ENCODE results near the gene FBXL4.

Gene FBXL4

GRCh38 chr6:98945311-98946115, 2.2 kb downstream of the FBXL4 start:
- peaks cover 18% of the 10 kb centered on the region for H3K4me1 Mint-ChIP-seq
- peaks cover 5% of the 10 kb centered on the region for H3K27me3 Mint-ChIP-seq (ENCODE audit: low read depth, poor library complexity)
- TF ChIP-seq CTCF (IDR thresholded peaks at IDR 0.05): no peak
- peaks cover 50% of the 10 kb centered on the region for H3K36me3 Mint-ChIP-seq (ENCODE audit: low read depth)
- peak overlapping the region; percentile 93 for H3K4me3 Mint-ChIP-seq
- H3K27ac Mint-ChIP-seq: no peak overlapping the region
- peaks cover 60% of the 10 kb centered on the region for H3K9me3 Mint-ChIP-seq
- no peak for DNase-seq

GRCh38 chr6:98944598-98945081, 3.1 kb downstream of the FBXL4 start:
- Mint-ChIP-seq H3K27ac (no peak overlapping the region), H3K27me3 (ENCODE audit: low read depth, poor library complexity) (no peaks in the 10 kb centered on the region), H3K4me1 (peaks cover 18% of the 10 kb centered on the region), H3K4me3 (no peak overlapping the region), H3K9me3 (peaks cover 58% of the 10 kb centered on the region), H3K36me3 (ENCODE audit: low read depth) (peaks cover 51% of the 10 kb centered on the region)
- no peak for TF ChIP-seq CTCF (IDR thresholded peaks at IDR 0.05)
- no peak for DNase-seq

GRCh38 chr6:98944168-98944567, 3.6 kb downstream of the FBXL4 start:
- no peak overlapping the region for H3K27ac Mint-ChIP-seq
- H3K27me3 Mint-ChIP-seq (ENCODE audit: low read depth, poor library complexity): no peaks in the 10 kb centered on the region
- H3K36me3 Mint-ChIP-seq (ENCODE audit: low read depth): peaks cover 56% of the 10 kb centered on the region
- no peak for DNase-seq
- peaks cover 58% of the 10 kb centered on the region for H3K9me3 Mint-ChIP-seq
- H3K4me1 Mint-ChIP-seq: peaks cover 18% of the 10 kb centered on the region
- H3K4me3 Mint-ChIP-seq: no peak overlapping the region
- TF ChIP-seq CTCF (IDR thresholded peaks at IDR 0.05): no peak

- peaks cover 18% of the 10 kb centered on the region for H3K4me1 Mint-ChIP-seq
- H3K36me3 Mint-ChIP-seq (ENCODE audit: low read depth): peaks cover 73% of the 10 kb centered on the region
- H3K4me3 Mint-ChIP-seq: no peak overlapping the region
- no peak overlapping the region for H3K27ac Mint-ChIP-seq
- H3K9me3 Mint-ChIP-seq: peaks cover 74% of the 10 kb centered on the region
- no peak for TF ChIP-seq CTCF (IDR thresholded peaks at IDR 0.05)
- no peak for DNase-seq
- H3K27me3 Mint-ChIP-seq (ENCODE audit: low read depth, poor library complexity): no peaks in the 10 kb centered on the region
Measured at GRCh38 chr6:98942263-98942803, 5.4 kb downstream of the FBXL4 start.

- H3K27ac Mint-ChIP-seq: no peak overlapping the region
- H3K4me3 Mint-ChIP-seq: no peak overlapping the region
- peaks cover 82% of the 10 kb centered on the region for H3K9me3 Mint-ChIP-seq
- H3K36me3 Mint-ChIP-seq (ENCODE audit: low read depth): peaks cover 78% of the 10 kb centered on the region
- peaks cover 9% of the 10 kb centered on the region for H3K4me1 Mint-ChIP-seq
- H3K27me3 Mint-ChIP-seq (ENCODE audit: low read depth, poor library complexity): no peaks in the 10 kb centered on the region
- no peak for TF ChIP-seq CTCF (IDR thresholded peaks at IDR 0.05)
- DNase-seq: no peak
Measured at GRCh38 chr6:98941319-98941718, 6.4 kb downstream of the FBXL4 start.
